GM19023 (cell line): ENCODE measurements around the gene HNRNPA1.

ENCODE experiments used
- ATAC-seq: cut with Tn5 transposase; IDR thresholded peaks from one replicate; pipeline ENCODE4 v1.9.1; 2021; ENCODE audit warnings: mild to moderate bottlenecking, moderate library complexity; ENCODE audit not compliant: unreplicated experiment

The HNRNPA1 gene

GRCh38 chr12:54331461-54331860 lies 50.9 kb downstream of the HNRNPA1 start:
- no peak for ATAC-seq

- ATAC-seq: no peak
These were observed 53.0 kb downstream of the HNRNPA1 start for GRCh38 chr12:54333420-54334034.
